Anterior cingulate cortex (tissue), 58 donors: ENCODE data around the gene ZFYVE28.

Experiments
- DNase-seq, 58 donors: peaks; one replicate each; lab custom pipeline; 2025; lab: John Stamatoyannopoulos, UW

Gene ZFYVE28

DNA sequence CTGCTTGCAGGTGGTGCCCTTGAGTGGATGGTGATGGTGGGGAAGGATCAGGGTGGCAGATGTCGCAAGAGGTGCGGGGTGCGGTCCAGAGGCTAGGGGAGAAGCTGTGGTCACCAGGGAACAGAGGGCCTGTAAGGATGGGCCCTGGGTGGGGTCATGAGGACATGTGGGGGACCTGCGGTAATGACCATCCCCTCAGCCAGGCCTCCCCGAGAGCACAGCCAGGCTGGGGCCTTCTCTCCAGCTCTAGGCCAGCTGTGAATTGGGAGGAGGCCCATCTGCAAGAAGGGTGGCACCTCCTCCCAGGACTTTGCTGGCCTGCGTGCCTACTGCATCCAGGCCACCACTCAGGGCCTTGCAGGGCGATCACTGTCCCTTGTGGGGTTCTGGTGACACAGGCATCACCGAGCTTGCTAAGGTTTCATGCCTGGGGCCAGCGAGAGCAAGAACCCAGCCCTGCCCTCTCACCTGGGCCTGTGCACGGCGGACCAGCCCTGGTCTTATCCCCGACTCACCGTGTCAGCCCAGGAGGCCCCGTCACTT, 122.5 kb downstream of the ZFYVE28 start:
- DNase-seq, result no peak

- no peak for DNase-seq
Observed at GRCh38 chr4:2295500-2295899, 122.9 kb downstream of the ZFYVE28 start.

- DNase-seq, result no peak
Observed at GRCh38 chr4:2292646-2293108, 125.8 kb downstream of the ZFYVE28 start.

- no peak for DNase-seq
Observed at GRCh38 chr4:2291705-2292645, 126.5 kb downstream of the ZFYVE28 start.

GRCh38 chr4:2290974-2291704, 127.3 kb downstream of the ZFYVE28 start:
- DNase-seq, result peak in 7 of 58 donors; percentile 14 to 55 (median 27)

- no peak for DNase-seq
Observed at GRCh38 chr4:2290488-2290887, 128.0 kb downstream of the ZFYVE28 start.

GRCh38 chr4:2289955-2290333, 128.5 kb downstream of the ZFYVE28 start:
- no peak for DNase-seq

DNA sequence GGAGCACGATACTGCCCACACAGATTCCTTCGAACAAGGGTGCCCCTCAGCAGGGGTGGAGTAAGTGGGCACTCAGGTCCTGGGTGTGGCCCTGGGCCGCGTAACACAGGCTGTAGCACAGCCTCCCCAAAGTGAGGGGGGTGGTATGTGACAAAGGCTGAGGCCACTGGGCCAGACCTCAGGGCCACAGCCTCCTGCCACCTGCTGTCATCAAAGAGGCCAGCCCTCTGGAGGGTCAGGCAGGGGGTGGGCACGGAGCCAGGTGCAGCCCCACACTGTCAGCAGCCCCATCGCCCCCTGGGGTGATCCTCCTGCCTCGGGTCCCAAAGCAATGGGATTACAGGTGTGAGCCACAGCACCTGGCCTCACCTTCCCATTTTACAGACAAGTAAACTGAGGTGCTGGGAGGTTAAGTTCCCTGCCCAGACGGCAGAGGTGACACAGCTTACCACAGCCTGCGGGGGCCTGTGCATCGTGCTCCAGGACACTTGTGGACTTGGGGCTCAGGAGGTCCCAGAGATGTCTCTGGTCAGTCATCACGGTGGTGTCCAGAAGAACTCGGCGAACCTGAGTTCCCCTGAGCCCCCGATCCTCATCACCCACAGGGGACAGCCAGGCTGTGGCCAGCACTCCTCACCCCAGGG, 129.0 kb downstream of the ZFYVE28 start:
- no peak for DNase-seq

GRCh38 chr4:2288051-2288541, 130.3 kb downstream of the ZFYVE28 start:
- no peak for DNase-seq

GRCh38 chr4:2287594-2287915, 130.9 kb downstream of the ZFYVE28 start:
- no peak for DNase-seq

GRCh38 chr4:2286904-2287593, 131.4 kb downstream of the ZFYVE28 start:
- DNase-seq, result peak in 1 of 58 donors; percentile 22

- DNase-seq, result no peak
Observed at GRCh38 chr4:2285613-2286381, 132.6 kb downstream of the ZFYVE28 start.

GRCh38 chr4:2284934-2285612, 133.4 kb downstream of the ZFYVE28 start:
- DNase-seq, result no peak

GRCh38 chr4:2284161-2284933, 134.1 kb downstream of the ZFYVE28 start:
- DNase-seq, result no peak

DNA sequence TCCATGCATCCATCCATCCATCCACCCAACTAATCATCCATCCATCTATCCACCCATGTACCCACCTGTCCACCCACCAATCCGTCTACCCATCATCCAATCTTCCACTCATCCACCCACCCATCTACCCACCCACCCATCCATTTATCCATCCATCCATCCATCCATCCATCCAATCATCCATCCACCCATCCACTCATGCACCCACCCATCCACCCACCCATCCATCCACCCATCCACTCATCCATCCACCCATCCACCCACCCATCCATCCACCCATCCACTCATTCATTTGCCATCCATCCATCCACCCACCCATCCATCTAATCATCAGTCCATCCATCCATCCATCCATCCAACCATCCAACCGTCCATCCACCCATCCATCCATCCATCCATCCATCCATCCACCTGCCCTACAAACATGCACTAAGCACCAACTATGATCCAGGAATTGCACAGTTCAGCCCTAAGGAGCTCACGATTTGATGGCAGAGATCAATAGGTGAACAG, 135.2 kb downstream of the ZFYVE28 start:
- DNase-seq, result no peak

DNA sequence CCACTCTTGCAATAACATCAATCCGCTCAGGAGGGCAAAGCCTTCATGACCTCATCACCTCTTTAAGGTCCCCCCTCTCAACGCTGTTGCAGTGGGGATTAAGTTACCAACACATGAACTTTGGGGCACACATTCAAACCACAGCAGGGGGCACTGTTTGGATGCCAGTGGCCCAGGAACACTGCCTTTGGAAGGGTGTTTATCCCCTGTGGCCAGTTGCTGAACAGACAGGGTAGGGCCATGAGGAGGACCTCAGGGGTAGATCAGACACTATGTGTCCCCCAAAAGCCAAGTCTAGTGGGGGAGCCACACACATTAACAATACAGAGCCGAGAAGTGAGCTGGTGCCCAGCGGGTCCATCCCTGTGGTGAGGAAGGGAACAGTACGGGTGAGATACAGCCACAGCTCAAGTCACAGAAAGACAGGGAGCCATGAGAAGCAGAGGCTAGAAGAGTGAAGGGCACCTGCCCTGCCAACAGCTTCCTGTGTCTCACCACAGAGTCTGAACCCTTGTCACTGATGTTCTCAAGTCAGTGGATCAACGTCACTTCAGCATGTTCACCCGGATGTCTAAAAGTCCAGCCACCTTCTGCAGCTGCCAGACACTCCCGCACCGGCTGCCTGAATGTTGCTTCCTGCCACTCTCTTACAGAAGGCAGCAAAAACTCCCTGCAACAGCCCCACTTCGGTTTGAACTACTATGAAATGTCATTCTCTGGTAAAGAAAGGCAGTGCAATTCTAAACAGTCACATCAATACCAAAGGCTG, 136.7 kb downstream of the ZFYVE28 start:
- DNase-seq, result no peak
